GM21825 (cell line): Measurements from ENCODE around the gene ST3GAL4.
"Not testable (repeated sequence)": the region's sequence is repeated elsewhere in the genome, so short reads cannot be mapped to it uniquely, and the experiment has no call there.

Source experiments
- ATAC-seq: cut with Tn5 transposase; IDR thresholded peaks from one replicate; pipeline ENCODE4 v1.9.1; 2021; ENCODE audit warnings: mild to moderate bottlenecking, moderate library complexity; ENCODE audit not compliant: unreplicated experiment

Gene ST3GAL4

DNA sequence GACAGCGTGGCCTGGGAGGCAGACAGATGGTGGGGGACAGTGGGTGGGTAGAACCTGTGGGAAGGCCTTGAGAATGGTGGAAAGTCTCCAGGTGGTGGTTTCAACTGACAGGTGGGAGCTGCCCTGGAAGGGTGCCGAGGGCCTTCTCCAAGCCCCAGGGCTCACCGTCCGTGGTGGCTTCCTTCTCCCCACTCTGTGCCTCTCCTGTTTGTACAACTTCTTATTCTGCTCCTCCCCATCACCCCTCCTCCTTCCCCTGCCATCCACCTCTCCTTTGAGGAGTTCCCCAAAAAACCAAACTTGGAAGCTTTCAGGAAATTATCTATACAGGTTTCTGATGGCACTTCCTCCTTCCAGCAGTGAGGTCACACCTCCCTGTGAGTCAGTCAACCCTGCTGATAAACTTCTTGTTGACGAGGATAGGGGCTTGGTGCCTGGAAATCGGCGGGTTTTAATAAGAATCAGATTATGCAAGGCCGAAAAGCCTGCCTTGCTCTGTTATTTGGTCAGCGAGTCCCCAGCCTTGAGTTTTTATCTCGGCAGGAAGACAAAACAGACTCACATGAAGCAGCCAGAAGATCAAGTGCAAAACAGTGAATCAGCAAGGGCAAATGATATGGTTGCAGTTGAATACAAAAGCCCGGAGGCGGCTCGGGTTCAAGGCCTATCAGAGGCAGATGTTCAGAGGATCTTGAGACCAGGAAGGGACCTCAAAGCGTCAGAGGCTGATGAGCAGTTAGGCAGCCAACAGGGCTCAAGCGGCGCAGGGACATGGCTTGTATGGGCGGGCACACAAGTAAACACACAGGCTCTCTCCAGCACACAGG lies 9.5 kb upstream of the ST3GAL4 start:
- ATAC-seq, result no peak

DNA sequence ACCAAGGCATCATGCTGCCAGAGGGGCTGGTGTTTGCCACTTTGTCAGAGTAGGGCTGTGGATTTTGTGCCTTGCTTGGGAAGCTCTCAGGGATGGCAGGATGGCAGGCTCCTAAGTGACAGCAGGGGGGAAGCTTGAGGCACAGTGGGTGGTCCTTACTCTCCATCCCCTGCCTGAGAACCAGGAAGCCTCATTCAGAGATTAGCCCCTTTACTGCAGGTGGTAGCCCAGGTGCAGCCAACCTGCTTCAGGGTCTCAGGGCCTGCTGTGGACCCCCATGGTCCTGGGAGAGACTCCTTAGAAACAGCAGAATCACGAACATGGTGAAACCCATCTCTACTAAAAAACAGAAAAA lies 8.9 kb upstream of the ST3GAL4 start:
- ATAC-seq, result no peak

- ATAC-seq, result not testable (repeated sequence)
These were observed 8.5 kb upstream of the ST3GAL4 start for GRCh38 chr11:126346946-126347345.

DNA sequence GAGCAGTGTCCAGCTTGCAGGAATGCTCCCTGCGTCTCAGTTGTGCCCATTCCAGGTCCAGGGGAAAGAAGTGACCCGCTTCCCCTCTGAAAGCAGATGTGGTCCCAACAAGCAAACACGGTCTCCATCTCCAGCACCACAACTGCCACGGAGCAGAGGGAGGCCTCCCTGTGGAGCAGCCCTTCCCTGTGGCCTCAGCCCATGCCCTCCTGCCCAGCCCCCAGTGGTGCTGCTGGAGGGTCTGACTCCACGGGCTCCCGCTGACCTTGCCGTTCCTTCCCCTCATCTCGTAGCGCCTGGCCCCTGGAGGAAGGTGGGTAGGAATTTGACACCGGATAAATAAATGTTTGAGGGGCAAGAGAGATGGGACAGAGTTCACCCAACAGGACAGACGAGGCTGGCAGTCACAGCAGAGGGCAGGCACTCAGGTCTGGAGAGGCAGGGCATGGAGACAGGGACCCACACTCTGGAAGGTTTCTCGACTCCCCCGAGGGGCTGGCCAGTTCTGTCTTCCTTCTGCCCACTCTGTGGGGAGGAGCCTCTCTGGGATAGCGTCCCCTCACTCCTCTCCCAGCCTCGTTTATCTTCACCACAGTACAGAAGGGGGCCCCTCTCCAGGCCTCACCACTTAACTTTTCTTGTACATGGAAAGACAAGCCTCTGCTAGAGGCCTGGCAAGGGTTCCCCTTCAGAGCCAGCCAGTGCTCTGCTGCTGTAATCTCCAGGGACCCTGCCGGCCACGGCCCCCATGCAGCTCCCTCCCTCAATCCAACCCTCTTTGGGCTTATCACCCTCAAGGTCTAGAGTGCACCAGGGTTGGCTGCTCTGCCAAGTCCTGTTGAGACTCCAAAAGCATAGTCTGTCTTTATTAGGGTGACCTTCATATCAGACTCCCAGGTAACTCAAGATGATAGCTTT lies 7.5 kb upstream of the ST3GAL4 start:
- no peak for ATAC-seq

- ATAC-seq, result no peak
These were observed 6.5 kb upstream of the ST3GAL4 start for GRCh38 chr11:126348806-126349582.

- ATAC-seq, result no peak
These were observed 4.7 kb upstream of the ST3GAL4 start for GRCh38 chr11:126350836-126351235.

GRCh38 chr11:126352163-126352562 lies 3.3 kb upstream of the ST3GAL4 start:
- no peak for ATAC-seq

- no peak for ATAC-seq
These were observed 2.3 kb upstream of the ST3GAL4 start for GRCh38 chr11:126352934-126353801.

GRCh38 chr11:126354631-126355323 lies 709 bp upstream of the ST3GAL4 start:
- peak; percentile 32 for ATAC-seq

- ATAC-seq, result no peak
These were observed 726 bp downstream of the ST3GAL4 start for GRCh38 chr11:126355926-126356897.

GRCh38 chr11:126357055-126357962 lies 1.8 kb downstream of the ST3GAL4 start:
- no peak for ATAC-seq

DNA sequence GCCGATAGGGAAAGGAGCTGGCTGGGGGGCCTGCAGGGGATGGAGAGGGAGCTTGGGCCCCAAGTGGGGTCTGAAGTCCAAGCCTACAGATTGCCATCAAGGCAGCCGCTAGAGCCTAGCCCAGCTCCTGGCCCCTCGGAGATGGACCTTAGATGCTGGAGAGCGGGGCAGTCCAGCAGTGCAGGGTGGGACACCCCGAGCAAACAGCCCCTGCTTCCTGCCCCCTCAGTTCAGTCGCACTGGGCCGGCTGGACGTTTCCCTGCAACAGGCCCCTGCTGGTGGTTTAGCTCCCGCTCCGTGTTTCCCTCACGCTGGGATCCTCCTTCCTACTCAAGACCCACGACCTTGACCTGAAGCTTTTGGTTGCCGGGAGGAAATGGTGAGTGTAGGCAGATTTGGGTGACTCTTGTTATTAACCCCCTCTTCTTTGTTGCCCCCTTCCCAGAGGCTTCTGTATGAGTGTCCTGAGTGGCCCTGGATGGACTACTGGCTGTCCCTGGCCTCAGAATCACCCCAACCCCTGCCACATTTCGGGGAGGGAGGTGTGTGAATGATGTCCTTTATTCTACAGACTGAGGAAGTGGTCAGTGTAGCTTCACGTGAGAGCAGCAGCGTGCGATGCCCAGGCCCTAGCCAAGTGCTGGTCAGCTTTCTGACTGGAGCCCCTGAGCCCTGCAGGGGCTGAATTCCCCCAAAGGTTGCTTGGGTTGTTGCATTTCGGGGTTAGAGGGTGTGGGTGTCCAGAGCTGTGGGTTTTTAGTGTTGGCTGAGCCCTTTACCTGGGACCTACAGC lies 2.7 kb downstream of the ST3GAL4 start:
- no peak for ATAC-seq

DNA sequence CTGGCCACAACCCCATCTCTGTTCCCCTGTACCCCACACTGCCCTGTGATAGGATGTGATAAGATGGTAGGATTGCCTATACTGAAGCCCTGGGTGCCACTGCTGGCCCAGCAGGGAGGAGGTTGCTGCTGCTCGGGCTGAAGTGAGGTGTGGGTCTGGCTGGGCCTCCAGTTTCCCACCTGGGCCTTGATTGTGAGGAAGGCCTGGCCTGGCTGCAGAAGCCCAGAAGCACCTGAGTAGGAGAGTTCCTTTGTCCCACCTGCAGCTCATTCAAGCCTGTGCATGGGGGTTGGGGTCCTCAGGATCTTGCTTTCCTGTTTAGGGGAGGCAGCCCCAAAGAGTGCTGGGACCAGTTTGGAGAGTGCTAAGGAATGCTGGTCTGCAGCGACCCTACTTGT lies 3.3 kb downstream of the ST3GAL4 start:
- no peak for ATAC-seq

- no peak for ATAC-seq
These were observed 4.1 kb downstream of the ST3GAL4 start for GRCh38 chr11:126359431-126360048.

GRCh38 chr11:126360049-126360446 lies 4.6 kb downstream of the ST3GAL4 start:
- ATAC-seq, result no peak

DNA sequence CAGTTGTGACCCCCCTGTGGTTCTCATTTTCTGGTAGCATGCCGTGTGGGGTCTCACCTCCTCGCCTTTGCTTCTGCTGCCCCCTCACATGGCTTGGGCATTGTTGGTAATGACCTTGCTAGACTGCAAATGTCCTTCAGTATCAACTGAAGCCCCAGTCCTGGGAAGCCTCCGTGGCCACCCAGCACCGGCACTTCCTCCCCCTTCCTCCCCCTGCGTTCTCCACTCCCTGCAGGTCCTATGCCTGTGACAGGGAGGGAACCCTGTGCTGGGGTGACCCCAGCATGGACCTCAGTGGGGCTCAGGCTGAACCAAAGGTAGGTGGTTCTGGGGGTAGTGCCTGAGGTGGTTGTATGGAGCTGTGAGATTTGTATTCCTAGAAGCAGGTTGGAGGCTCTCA lies 5.9 kb downstream of the ST3GAL4 start:
- no peak for ATAC-seq
